IgD-negative memory B cell (primary cell): ENCODE results near the gene STIL. TPM values are rescaled to one million over a fixed set of nuclear protein-coding genes. Genes with fewer than 3 reads are reported as not detected.
A peak's percentile ranks its signal among the peaks of the same experiment; 100 is the strongest.
"Not testable (repeated sequence)": the region's sequence is repeated elsewhere in the genome, so short reads cannot be mapped to it uniquely, and the experiment has no call there.

Experiments used
- H3K27ac Mint-ChIP-seq, 3 donors: one replicate each; pipeline ENCODE4 v1.8.0; 2020 to 2022; ENCODE audit warnings: mild to moderate bottlenecking in 3 of 3, mixed read lengths in 3 of 3, moderate library complexity in 1 of 3
- H3K27me3 Mint-ChIP-seq: one replicate; pipeline ENCODE4 v1.8.0; 2021; ENCODE audit warnings: mixed read lengths
- H3K36me3 Mint-ChIP-seq: one replicate; pipeline ENCODE4 v1.8.0; 2020; ENCODE audit warnings: mild to moderate bottlenecking, mixed read lengths
- H3K4me1 Mint-ChIP-seq, 3 donors: one replicate each; pipeline ENCODE4 v1.8.0; 2020 to 2022; ENCODE audit warnings: mixed read lengths in 3 of 3, mild to moderate bottlenecking in 1 of 3
- H3K4me3 Mint-ChIP-seq, 4 donors: one replicate each; pipeline ENCODE4 v1.8.0; 2020 to 2022; ENCODE audit warnings: mild to moderate bottlenecking in 4 of 4, mixed read lengths in 4 of 4, moderate library complexity in 3 of 4
- H3K9me3 Mint-ChIP-seq, 3 donors: one replicate each; pipeline ENCODE4 v1.8.0; 2020 to 2021; ENCODE audit warnings: mixed read lengths in 3 of 3, mild to moderate bottlenecking in 1 of 3
- polyA plus RNA-seq: library from polyadenylated mRNA; unstranded; fragments of 300-500 nt; fragmentation: Illumina TruSeq; gene quantifications from one replicate; pipeline ENCODE4 v1.2.3, GENCODE V29; 2021

STIL gene
- polyA plus RNA-seq, 1 donor from 2014 or later: 1.3 TPM

DNA sequence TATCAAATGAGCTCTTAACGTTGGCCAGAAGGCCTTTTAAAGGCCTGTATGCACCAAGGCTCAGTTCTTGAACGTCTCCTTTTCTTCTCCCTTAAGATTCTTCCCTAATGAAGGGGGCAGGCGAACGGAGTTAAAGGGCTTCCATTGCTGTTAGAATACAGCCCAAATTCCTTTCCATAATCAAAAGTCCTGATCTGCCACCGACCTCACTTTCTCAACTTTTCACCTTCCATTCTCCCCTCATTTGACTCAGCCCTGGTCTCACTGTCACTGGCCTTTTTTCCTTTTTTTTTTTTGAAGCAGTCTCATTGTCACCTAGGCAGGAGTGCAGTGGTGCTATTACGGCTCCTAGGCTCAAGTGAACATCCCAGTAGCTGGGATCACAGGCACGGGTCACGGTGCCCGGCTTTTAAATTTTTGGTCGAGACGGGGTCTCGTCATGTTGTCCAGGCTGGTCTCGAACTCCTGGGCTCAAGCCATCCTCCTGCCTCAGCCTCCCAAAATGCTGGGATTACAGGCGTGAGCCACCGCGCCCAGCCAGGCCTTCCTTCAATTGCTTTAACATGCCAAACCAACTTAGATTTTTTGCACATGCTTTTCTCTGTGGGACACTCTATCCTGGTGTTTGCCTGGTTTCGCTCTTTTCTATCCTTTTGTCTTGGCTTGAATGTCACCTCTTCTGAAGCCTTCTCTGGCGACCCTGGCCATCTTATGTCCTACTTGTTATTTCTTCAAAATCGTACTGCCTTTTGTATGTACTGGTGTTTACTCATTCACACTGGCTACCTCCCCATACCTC is 19.0 kb upstream of the STIL start:
- H3K27me3 Mint-ChIP-seq: no peaks in the 10 kb centered on the region
- H3K36me3 Mint-ChIP-seq: peaks cover 3% of the 10 kb centered on the region
- H3K9me3 Mint-ChIP-seq: no peaks in the 10 kb centered on the region
- no peak overlapping the region for H3K27ac Mint-ChIP-seq
- peaks cover 8 to 14% (median 11%) of the 10 kb centered on the region in 3 donors for H3K4me1 Mint-ChIP-seq
- H3K4me3 Mint-ChIP-seq: no peak overlapping the region

DNA sequence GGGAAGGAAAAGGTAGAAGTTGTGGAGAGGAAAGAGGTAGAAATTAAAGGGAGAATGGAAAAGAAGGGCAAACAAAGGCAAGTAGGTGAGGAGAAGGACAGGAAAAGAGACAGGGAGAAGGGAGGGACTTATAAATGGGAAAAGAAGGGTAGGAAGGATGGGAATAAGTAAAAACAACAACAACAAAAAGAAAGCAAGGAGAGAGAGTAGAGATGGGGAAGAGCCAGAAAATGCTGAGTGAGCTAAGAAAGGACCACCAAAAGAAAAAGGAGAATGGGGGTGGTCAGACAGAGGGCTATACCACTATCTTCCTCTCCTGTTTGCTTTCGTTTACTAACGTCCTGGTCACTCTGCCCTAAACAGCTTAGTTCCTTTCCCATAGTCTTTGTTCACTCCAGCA is 17.9 kb upstream of the STIL start:
- no peak overlapping the region for H3K4me3 Mint-ChIP-seq
- H3K36me3 Mint-ChIP-seq: peaks cover 3% of the 10 kb centered on the region
- peaks cover 8 to 14% (median 11%) of the 10 kb centered on the region in 3 donors for H3K4me1 Mint-ChIP-seq
- H3K27me3 Mint-ChIP-seq: no peaks in the 10 kb centered on the region
- no peaks in the 10 kb centered on the region for H3K9me3 Mint-ChIP-seq
- no peak overlapping the region for H3K27ac Mint-ChIP-seq

DNA sequence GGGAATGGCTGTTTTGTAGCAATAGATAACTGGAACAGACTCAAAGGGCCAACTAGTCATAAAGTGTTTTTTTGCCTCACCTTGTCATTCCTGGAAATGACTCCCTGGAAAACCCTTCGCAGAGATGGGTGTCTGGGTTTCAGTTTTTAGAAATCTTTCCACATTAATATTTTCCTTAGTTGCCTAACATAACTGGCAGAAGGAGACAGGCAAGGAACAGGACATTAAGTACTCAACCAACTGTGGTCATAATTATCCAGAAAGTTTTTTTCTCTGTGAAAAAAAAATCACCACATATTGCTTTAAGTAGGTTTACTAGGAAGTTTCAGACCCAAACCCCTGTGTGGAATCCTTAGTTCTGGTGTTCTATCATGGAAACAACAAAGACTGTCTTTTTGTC is 16.3 kb upstream of the STIL start:
- H3K36me3 Mint-ChIP-seq: peaks cover 3% of the 10 kb centered on the region
- H3K4me3 Mint-ChIP-seq: peak overlapping the region in 1 of 4 donors; percentile 25
- peaks cover 5 to 9% (median 5%) of the 10 kb centered on the region in 3 donors for H3K4me1 Mint-ChIP-seq
- no peak overlapping the region for H3K27ac Mint-ChIP-seq
- no peaks in the 10 kb centered on the region for H3K9me3 Mint-ChIP-seq
- no peaks in the 10 kb centered on the region for H3K27me3 Mint-ChIP-seq

DNA sequence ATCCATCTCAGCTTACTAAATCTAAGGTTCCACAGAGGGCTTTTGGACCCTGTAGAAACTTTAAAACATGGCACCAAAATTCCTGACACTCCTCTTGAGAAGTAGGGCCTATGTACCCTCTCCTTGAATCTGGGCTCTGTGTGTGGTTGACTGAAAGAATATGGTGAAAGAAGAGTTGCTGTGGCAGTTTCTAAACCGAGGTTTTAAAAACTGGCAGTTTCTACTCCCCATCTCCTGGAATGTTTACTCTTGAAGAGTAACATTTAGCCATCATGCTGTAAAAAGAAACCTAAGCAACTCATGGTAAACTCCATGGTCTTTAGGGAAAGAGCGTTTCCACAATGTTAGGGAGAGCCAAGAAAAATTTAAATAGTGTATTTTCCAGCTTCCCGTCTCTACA is 15.0 kb upstream of the STIL start:
- Mint-ChIP-seq H3K4me3 (peak overlapping the region in 1 of 4 donors; percentile 50), H3K27ac (no peak overlapping the region), H3K9me3 (no peaks in the 10 kb centered on the region), H3K27me3 (no peaks in the 10 kb centered on the region), H3K36me3 (peaks cover 3% of the 10 kb centered on the region), H3K4me1 (no peaks in the 10 kb centered on the region)

DNA sequence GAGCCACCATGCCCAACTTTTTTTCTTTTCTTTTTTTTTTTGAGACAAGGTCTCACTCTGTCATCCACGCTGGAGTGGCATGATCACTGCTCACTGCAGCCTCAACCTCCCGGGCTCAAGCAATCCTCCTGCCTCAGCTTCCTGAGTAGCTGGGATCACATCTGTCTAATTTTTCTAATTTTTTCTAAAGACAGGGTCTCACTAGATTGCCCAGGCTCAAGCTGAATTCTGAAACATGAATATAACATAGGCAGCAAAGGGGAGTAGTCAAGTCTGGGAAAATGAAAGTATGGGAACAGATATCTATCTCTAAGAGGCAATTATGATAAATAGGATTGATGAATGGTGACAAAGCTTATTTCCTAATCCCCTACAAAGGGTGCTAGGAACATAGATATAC is 12.3 kb upstream of the STIL start:
- Mint-ChIP-seq H3K4me1 (no peaks in the 10 kb centered on the region), H3K4me3 (no peak overlapping the region), H3K36me3 (peaks cover 3% of the 10 kb centered on the region), H3K27me3 (no peaks in the 10 kb centered on the region), H3K27ac (no peak overlapping the region), H3K9me3 (no peaks in the 10 kb centered on the region)

DNA sequence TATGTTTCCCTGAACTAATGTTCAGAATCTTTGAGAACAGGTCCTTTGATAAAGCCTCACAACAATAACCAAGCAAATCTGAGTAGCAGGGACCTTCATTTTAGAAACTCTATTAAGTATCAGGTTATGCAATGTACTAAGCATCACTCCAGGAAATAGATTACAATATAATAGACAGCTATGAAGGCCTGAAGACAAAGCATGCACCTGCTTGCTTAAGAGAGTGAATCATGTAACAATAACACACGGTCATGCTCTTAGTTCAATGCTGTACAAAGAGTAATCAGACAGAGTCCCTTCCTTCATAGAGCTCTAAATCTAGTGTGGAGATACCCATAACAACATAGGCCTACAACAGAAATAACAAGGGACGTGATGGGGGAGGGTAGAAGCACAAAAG is 11.6 kb upstream of the STIL start:
- no peaks in the 10 kb centered on the region for H3K27me3 Mint-ChIP-seq
- H3K27ac Mint-ChIP-seq: no peak overlapping the region
- no peaks in the 10 kb centered on the region for H3K4me1 Mint-ChIP-seq
- no peaks in the 10 kb centered on the region for H3K9me3 Mint-ChIP-seq
- no peak overlapping the region for H3K4me3 Mint-ChIP-seq
- peaks cover 3% of the 10 kb centered on the region for H3K36me3 Mint-ChIP-seq

DNA sequence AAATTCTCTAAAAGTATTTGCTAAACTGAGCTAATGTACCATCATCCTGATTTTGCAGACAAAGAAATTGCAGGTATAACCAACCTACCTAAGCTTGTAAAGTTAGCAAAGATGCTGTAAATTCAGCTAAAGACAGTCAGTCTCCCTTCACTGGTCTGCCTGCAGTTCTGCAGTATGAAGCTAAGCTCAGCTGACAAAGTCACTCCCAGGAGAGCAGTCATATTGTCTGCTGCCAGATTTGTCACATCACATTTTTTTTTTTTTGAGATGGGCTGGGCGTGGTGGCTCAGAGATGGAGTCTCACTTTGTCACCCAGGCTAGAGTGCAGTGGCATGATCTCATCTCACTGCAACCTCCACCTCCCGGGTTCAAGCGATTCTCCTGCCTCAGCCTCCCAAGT is 10.7 kb upstream of the STIL start:
- H3K4me1 Mint-ChIP-seq: no peaks in the 10 kb centered on the region
- H3K36me3 Mint-ChIP-seq: peaks cover 3% of the 10 kb centered on the region

DNA sequence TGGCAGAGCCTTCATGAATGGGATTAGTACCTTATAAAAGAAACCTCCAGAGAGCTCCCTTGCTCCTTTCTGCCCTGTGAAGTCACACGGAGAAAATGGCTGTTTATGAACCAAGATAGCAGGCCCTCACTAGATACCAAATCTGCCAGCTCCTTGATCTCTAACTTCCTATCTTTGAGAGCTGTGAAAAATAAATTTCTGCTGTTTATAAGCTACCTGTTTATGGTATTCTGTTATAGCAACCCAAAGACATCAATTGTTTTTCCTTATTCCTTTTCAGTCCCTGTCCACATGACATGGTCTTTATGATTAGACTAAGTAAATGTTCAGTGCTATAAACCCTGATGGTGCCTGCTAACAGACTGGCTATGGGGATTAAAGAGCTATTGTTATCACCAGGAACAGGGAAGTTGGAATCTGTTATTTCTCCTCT is 9.7 kb upstream of the STIL start:
- Mint-ChIP-seq H3K4me1 (no peaks in the 10 kb centered on the region), H3K27ac (no peak overlapping the region), H3K36me3 (no peaks in the 10 kb centered on the region), H3K4me3 (no peak overlapping the region), H3K27me3 (no peaks in the 10 kb centered on the region), H3K9me3 (no peaks in the 10 kb centered on the region)

More for the DNA sequence above, 10.7 kb upstream of the STIL start:
- H3K27ac Mint-ChIP-seq: no peak overlapping the region
- H3K27me3 Mint-ChIP-seq: no peaks in the 10 kb centered on the region
- H3K9me3 Mint-ChIP-seq: no peaks in the 10 kb centered on the region
- H3K4me3 Mint-ChIP-seq: no peak overlapping the region

DNA sequence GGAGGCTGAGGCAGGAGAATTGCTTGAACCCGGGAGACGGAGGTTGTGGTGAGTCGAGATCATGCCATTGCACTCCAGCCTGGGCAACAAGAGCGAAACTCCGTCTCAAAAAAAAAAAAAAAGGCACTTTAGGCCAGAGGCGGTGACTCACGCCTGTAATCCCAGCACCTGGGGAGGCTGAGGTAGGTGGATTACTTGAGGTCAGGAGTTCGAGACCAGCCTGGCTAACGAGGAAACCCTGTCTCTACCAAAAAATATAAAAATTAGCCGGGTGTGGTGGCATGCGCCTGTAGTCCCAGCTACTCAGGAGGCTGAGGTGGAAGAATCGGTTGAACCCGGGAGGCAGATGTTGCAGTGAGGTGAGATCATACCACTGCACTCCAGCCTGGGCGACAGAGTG is 6.0 kb upstream of the STIL start:
- not testable (repeated sequence) for H3K27ac Mint-ChIP-seq, H3K9me3 Mint-ChIP-seq, H3K4me3 Mint-ChIP-seq, H3K4me1 Mint-ChIP-seq, H3K36me3 Mint-ChIP-seq, H3K27me3 Mint-ChIP-seq

DNA sequence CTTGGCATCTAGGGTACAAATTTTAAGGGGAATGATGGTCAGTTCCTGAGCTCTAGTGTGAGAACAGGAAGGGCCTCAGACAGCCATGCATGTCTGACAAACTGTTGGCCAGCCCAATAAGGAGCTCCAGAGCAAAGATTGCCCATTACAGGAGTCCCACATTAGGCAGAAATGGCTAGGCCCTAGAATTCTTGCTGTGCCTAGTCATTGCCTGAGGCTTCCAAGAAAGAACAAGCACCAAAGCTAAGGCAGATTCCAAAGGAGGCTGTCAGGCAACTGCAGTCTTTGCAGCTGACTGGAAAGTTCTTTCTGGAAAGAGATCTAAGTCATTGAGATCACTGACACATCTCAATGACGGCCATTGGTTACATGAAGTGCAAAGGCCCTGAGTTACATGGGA is 3.9 kb upstream of the STIL start:
- peaks cover 3% of the 10 kb centered on the region for H3K36me3 Mint-ChIP-seq
- no peaks in the 10 kb centered on the region for H3K9me3 Mint-ChIP-seq
- H3K4me3 Mint-ChIP-seq: peak overlapping the region in 1 of 4 donors; percentile 52
- peaks cover 5 to 12% (median 6%) of the 10 kb centered on the region in 3 donors for H3K4me1 Mint-ChIP-seq
- no peaks in the 10 kb centered on the region for H3K27me3 Mint-ChIP-seq
- no peak overlapping the region for H3K27ac Mint-ChIP-seq

DNA sequence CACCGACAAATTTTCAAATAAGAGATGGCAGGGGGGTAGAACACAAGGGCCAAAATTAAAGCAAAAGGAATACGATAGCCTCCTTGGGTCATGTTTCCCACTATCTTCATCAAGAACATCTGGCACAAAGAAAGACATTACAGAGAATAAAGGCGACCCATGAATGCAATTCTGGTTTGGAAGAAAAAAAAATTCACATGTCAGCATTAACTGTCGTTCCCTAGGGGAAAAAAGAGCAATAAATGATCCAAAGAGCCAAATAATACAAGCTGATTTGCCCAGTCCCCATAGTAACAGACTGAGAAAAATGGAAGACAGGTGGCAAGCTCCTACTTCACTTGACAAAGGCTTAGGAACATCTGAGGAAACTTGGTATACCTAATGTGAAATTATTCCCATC is 4.5 kb downstream of the STIL start:
- peaks cover 4% of the 10 kb centered on the region for H3K36me3 Mint-ChIP-seq
- peaks cover 6 to 15% (median 9%) of the 10 kb centered on the region in 3 donors for H3K4me1 Mint-ChIP-seq
- H3K27ac Mint-ChIP-seq: no peak overlapping the region
- no peaks in the 10 kb centered on the region for H3K27me3 Mint-ChIP-seq
- H3K9me3 Mint-ChIP-seq: no peaks in the 10 kb centered on the region
- no peak overlapping the region for H3K4me3 Mint-ChIP-seq

DNA sequence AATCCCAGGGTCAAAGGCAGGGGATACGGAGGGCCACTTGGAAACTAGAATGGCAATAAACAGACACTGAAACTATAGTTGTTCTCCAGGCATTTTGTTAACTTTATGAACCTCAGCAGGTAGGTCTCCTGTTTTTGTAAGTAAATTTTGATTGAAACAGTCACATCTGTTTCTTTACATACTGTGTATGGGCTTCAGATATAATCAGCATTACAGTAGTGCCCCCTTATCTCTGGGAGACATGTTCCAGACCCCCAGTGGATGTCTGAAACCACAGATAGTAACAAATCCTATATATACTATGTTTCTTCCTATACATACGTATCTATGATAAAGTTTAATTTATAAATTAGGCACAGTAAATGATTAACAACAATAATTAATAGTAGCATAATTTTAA is 11.5 kb downstream of the STIL start:
- Mint-ChIP-seq H3K9me3 (no peaks in the 10 kb centered on the region), H3K4me3 (no peak overlapping the region), H3K27ac (no peak overlapping the region), H3K36me3 (peaks cover 8% of the 10 kb centered on the region), H3K4me1 (peaks cover 0 to 4% (median 0%) of the 10 kb centered on the region in 3 donors), H3K27me3 (no peaks in the 10 kb centered on the region)

DNA sequence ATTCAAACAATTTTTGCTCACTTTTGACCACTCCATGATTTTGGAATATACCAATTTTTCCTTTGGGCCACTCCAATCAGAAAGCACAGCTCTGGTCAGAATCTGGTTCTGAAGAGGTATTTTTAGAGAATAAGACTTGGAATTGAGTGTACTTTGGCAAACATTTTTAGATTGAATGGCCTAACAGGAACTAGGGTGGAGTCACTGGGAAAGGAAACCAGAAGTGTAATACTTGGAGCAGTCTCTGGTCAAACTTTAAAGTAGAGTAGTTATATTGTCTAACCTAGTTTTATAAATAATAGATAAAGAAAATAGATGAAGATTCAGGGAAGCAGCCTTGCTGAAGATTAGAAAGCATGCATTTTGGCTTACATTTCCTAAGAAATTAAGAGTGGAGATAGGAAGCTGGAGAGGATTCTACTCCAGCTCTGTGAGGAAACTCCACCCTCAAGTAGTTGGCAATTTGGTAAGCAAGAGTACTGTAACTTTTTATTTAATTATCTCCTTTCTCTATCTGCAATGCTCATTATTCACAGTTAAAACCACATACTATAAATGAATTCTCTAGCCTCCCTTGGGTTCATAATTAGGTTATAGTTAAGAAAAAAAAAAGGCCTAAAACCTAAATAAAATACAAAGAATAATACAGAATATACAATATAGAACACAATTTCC is 15.8 kb downstream of the STIL start:
- no peaks in the 10 kb centered on the region for H3K27me3 Mint-ChIP-seq
- no peak overlapping the region for H3K4me3 Mint-ChIP-seq
- H3K9me3 Mint-ChIP-seq: no peaks in the 10 kb centered on the region
- no peaks in the 10 kb centered on the region for H3K4me1 Mint-ChIP-seq
- H3K27ac Mint-ChIP-seq: no peak overlapping the region
- H3K36me3 Mint-ChIP-seq: peaks cover 8% of the 10 kb centered on the region

DNA sequence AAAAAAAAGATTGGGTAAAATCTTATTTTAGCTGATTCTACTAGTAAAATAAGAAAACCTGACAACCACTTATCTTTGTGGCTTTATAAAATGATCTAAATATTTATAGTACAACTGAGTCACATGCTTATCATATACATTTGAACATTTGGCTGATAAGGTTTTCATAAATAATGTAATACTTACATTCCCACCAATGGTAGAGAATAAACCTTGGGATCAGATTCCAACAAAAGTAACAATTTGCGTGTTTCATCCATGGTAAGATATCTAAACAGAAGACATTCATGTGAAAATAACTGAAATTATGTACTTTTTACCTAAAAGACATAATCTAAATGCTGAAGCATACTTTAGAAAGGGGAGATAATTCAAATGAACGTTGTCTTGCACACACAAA is 18.4 kb downstream of the STIL start:
- peaks cover 0 to 1% (median 0%) of the 10 kb centered on the region in 3 donors for H3K4me1 Mint-ChIP-seq
- H3K27me3 Mint-ChIP-seq: no peaks in the 10 kb centered on the region
- H3K4me3 Mint-ChIP-seq: no peak overlapping the region
- H3K36me3 Mint-ChIP-seq: peaks cover 2% of the 10 kb centered on the region
- no peaks in the 10 kb centered on the region for H3K9me3 Mint-ChIP-seq
- H3K27ac Mint-ChIP-seq: no peak overlapping the region

DNA sequence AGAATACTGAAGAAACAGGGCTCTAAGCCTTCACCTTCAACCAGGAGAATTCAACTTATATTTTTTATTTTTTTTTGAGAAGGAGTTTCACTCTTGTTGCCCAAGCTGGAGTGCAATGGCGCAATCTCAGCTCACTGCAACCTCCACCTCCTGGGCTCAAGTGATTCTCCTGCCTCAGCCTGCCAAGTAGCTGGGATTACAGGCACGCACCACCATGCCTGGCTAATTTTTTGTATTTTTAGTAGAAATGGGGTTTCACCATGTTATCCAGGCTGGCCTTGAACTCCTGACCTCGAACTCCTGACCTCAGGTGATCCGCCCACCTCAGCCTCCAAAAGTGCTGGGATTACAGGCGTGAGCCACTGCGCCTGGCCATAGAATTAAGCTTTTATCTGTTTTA is 19.1 kb downstream of the STIL start:
- not testable (repeated sequence) for H3K27ac Mint-ChIP-seq, H3K27me3 Mint-ChIP-seq, H3K4me1 Mint-ChIP-seq, H3K36me3 Mint-ChIP-seq, H3K9me3 Mint-ChIP-seq, H3K4me3 Mint-ChIP-seq

DNA sequence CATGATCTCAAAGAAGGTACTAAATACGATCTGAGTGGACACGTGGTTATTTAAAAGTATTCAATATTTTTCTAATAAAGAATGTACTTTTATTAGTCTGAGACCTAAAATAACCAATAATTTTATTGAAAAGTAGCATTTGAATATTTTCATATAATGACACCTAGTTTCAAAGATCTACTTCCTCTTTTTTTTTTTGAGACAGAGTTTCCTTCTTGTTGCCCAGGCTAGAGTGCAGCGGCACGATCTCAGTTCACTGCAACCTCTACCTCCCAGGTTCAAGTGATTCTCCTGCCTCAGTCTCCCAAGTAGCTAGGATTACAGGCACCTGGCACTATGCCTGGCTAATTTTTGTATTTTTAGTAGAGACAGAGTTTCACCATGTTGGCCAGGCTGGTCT is 25.8 kb downstream of the STIL start:
- not testable (repeated sequence) for H3K36me3 Mint-ChIP-seq, H3K9me3 Mint-ChIP-seq, H3K27me3 Mint-ChIP-seq, H3K4me1 Mint-ChIP-seq
- H3K27ac Mint-ChIP-seq: peak overlapping the region in 2 of 3 donors; percentile 67 to 81
- H3K4me3 Mint-ChIP-seq: peak overlapping the region in 2 of 4 donors; percentile 83 to 86
